Measurements from ENCODE around the gene CHERP. TPM values are rescaled to one million over a fixed set of nuclear protein-coding genes. Genes with fewer than 3 reads are reported as not detected.

Gene CHERP
- polyA plus RNA-seq, 2 of the 4 experiments (the other 2 are of a cell fraction), result 4.4 to 24.4 TPM

GRCh38 chr19:16561382-16561781 lies 19.1 kb upstream of the CHERP start:
- TF ChIP-seq RCOR1 (IDR thresholded peaks at IDR 0.05; ENCODE audit: low read depth, low read length) (no peak), FOXS1 (CRISPR knock-in tag; IDR thresholded peaks at IDR 0.05) (no peak), HOXB5 (CRISPR knock-in tag; IDR thresholded peaks at IDR 0.05) (no peak), BCL3 (IDR thresholded peaks at IDR 0.05) (no peak), HEYL (CRISPR knock-in tag; IDR thresholded peaks at IDR 0.05) (no peak), USF2 (IDR thresholded peaks at IDR 0.05) (no peak), RNF2 (IDR thresholded peaks at IDR 0.05; ENCODE audit: borderline replicate concordance, low read depth) (no peak), CEBPB (IDR thresholded peaks at IDR 0.05) (no peak), ELK1 (IDR thresholded peaks at IDR 0.05; ENCODE audit: low read depth, low read length) (no peak), E2F6 (IDR thresholded peaks at IDR 0.05; ENCODE audit: borderline replicate concordance, low read depth) (no peak), ZFP36 (IDR thresholded peaks at IDR 0.05; ENCODE audit: borderline replicate concordance, partially characterized antibody) (no peak), ZNF302 (CRISPR knock-in tag; IDR thresholded peaks at IDR 0.05) (no peak), HES2 (IDR thresholded peaks at IDR 0.05) (no peak), SREBF2 (IDR thresholded peaks at IDR 0.05) (no peak), NPAS2 (CRISPR knock-in tag; IDR thresholded peaks at IDR 0.05; ENCODE audit: borderline replicate concordance) (no peak), KDM1A (IDR thresholded peaks at IDR 0.05; ENCODE audit: low read depth) (no peak), HDAC2 (IDR thresholded peaks at IDR 0.05) (no peak), CBX2 (IDR thresholded peaks at IDR 0.05; ENCODE audit: borderline replicate concordance, low read depth) (no peak), NFE2L2 (conservative IDR thresholded peaks at IDR 0.05; ENCODE audit: low read length) (no peak), CTCF (IDR thresholded peaks at IDR 0.05) (no peak)
- Histone ChIP-seq H3K27ac (no peak overlapping the region), H3K4me3 (no peak overlapping the region), H3K4me2 (no peak overlapping the region), H3K9me3 (no peaks in the 10 kb centered on the region), H3K4me1 (no peaks in the 10 kb centered on the region)
- CTCF ChIA-PET, result no interaction called here
- POLR2A ChIA-PET, result interaction anchor here (0.6 kb wide), 1 partner anchor 399 kb away, joined by 4 read pairs; no protein-coding TSS in a partner anchor
- no peak for FAIRE-seq
- no peak for ATAC-seq
- DNase-seq (ENCODE audit: low read depth in 1 of 2, low spot score in 1 of 2), result no peak
- 95% methylated on average over 8 of the region's 8 CpGs for WGBS (ENCODE audit: missing lambda C conversion rate)

- H3K9me3 ChIP-seq, result no peaks in the 10 kb centered on the region
- no peak overlapping the region for H3K4me3 ChIP-seq
- H3K4me1 ChIP-seq, result no peaks in the 10 kb centered on the region
- FAIRE-seq (no peak), DNase-seq (ENCODE audit: low read depth in 1 of 2, low spot score in 1 of 2) (no peak), ATAC-seq (no peak)
- ChIA-PET POLR2A (no interaction called here), CTCF (no interaction called here)
- no peak overlapping the region for H3K4me2 ChIP-seq
- 90% methylated on average over 10 of the region's 10 CpGs for WGBS (ENCODE audit: missing lambda C conversion rate)
- no peak overlapping the region for H3K27ac ChIP-seq
- TF ChIP-seq HMGXB4 (CRISPR knock-in tag; IDR thresholded peaks at IDR 0.05; ENCODE audit: borderline replicate concordance) (no peak), SREBF2 (IDR thresholded peaks at IDR 0.05) (no peak), TFCP2L1 (CRISPR knock-in tag; IDR thresholded peaks at IDR 0.05) (no peak), MAZ (IDR thresholded peaks at IDR 0.05; ENCODE audit: borderline replicate concordance, low read depth, low read length) (no peak), RFX5 (IDR thresholded peaks at IDR 0.05) (no peak), REST (IDR thresholded peaks at IDR 0.05) (no peak), MAFK (IDR thresholded peaks at IDR 0.05; ENCODE audit: partially characterized antibody) (no peak), KDM5A (IDR thresholded peaks at IDR 0.05) (no peak), POLR2A (IDR thresholded peaks at IDR 0.05; ENCODE audit: low read length) (no peak)
Measured at GRCh38 chr19:16559780-16560276, 17.6 kb upstream of the CHERP start.
